Measurements from ENCODE around the gene HTR1D.

HTR1D gene

DNA sequence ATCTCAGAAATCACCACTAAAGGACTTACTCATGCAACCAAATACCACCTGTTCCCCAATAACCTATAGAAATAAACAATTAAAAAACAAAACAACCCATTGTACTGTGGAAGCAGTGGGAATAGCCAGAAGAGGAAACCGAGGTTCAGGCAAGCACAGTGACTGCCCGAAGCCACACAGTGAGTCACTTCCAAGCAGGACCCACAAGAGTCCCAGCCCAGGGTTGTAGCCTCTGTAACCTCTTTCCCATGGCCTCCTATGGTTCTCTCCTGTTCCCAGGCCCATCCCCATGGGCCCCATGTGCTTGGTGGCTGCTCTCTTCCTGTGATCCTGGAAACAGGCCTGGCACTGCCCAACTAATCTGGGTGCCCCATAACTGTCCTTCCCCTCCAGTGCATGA lies 29.0 kb upstream of the HTR1D start:
- Histone ChIP-seq H2BK120ac (ENCODE audit: low read depth, low read length) (no peak overlapping the region), H2AFZ (ENCODE audit: low read length) (no peak overlapping the region), H3K36me3 (replicated peaks in 1 of 2; ENCODE audit: control insufficient read depth in 2 of 2, insufficient read depth in 2 of 2, low read length in 2 of 2) (no peaks in the 10 kb centered on the region), H2BK15ac (ENCODE audit: low read length) (no peak overlapping the region), H3K27ac (replicated peaks; ENCODE audit: low read length) (no peak overlapping the region), H3K4me1 (ENCODE audit: control insufficient read depth in 2 of 2, insufficient read depth in 1 of 2, low read depth in 1 of 2, low read length in 2 of 2) (peaks cover 0 to 4% of the 10 kb centered on the region in 2 donors), H3K18ac (ENCODE audit: low read length) (no peak overlapping the region), H3K14ac (ENCODE audit: low read length) (no peak overlapping the region), H3K4ac (ENCODE audit: low read length) (no peak overlapping the region), H3K27me3 (ENCODE audit: control insufficient read depth in 3 of 3, insufficient read depth in 3 of 3, low read depth in 1 of 3, low read length in 3 of 3) (peaks cover 0 to 7% (median 0%) of the 10 kb centered on the region in 3 experiments), H3K23ac (ENCODE audit: low read depth, low read length, poor library complexity) (no peak overlapping the region), H3K79me1 (ENCODE audit: low read depth, low read length) (no peaks in the 10 kb centered on the region), H2AK5ac (ENCODE audit: low read depth, low read length) (no peak overlapping the region), H2BK5ac (ENCODE audit: low read length) (no peak overlapping the region), H2BK12ac (ENCODE audit: low read length) (no peak overlapping the region), H3K9ac (ENCODE audit: low read depth, low read length, poor library complexity) (no peak overlapping the region), H4K91ac (ENCODE audit: low read depth, low read length, poor library complexity) (no peak overlapping the region), H3K9me3 (replicated peaks in 1 of 2; ENCODE audit: control insufficient read depth in 2 of 2, insufficient read depth in 1 of 2, low read depth in 1 of 2, low read length in 2 of 2) (no peaks in the 10 kb centered on the region), H4K8ac (ENCODE audit: low read depth, low read length) (no peak overlapping the region), H3K4me2 (ENCODE audit: insufficient read depth, low read length, poor library complexity, severe bottlenecking) (no peak overlapping the region), H3K4me3 (ENCODE audit: low read length in 2 of 2) (no peak overlapping the region)
- no peak for DNase-seq (ENCODE audit: low spot score)
- WGBS, 2 donors (ENCODE audit: extremely low coverage in 2 of 2, insufficient read length in 2 of 2, insufficient replicate concordance in 1 of 2), result no CpG with 5 or more reads among the region's 2 CpGs

DNA sequence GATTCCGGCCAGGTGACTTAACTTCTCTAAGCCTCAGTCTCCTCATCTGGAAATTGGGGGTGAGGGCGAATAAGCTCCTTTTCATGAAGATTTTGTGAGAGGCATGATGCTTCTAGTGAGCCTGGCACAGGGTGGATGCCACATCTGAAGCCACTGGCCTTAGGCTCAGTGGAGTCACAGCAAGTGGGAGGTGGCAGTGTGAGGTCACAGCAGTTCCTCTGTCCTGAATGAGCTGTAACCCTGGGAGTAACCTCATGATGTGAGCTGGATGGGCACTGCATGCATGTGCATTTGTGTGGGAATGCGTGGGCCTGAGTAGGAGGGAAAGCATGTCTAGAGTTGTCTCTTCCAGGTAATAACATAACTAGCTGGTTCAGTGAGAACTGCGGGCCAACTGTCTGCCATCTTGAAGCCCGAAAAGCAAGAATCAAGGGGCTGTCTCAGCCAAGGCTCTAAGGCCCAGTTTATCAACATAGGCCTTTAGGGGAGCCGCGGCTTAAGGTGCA lies 27.0 kb upstream of the HTR1D start:
- H2BK5ac ChIP-seq (ENCODE audit: low read length), result no peak overlapping the region
- H3K4ac ChIP-seq (ENCODE audit: low read length), result no peak overlapping the region
- H3K4me1 ChIP-seq (ENCODE audit: control insufficient read depth in 2 of 2, insufficient read depth in 1 of 2, low read depth in 1 of 2, low read length in 2 of 2), result no peaks in the 10 kb centered on the region
- no peak overlapping the region for H3K27ac ChIP-seq (replicated peaks; ENCODE audit: low read length)
- no peak for DNase-seq (ENCODE audit: low spot score)
- no peaks in the 10 kb centered on the region for H3K9me3 ChIP-seq (replicated peaks in 1 of 2; ENCODE audit: control insufficient read depth in 2 of 2, insufficient read depth in 1 of 2, low read depth in 1 of 2, low read length in 2 of 2)
- no peak overlapping the region for H4K91ac ChIP-seq (ENCODE audit: low read depth, low read length, poor library complexity)
- no peak overlapping the region for H2AK5ac ChIP-seq (ENCODE audit: low read depth, low read length)
- no peak overlapping the region for H3K4me2 ChIP-seq (ENCODE audit: insufficient read depth, low read length, poor library complexity, severe bottlenecking)
- peak overlapping the region in 1 of 2 donors; percentile 7 for H3K4me3 ChIP-seq (ENCODE audit: low read length in 2 of 2)
- peak overlapping the region; percentile 46 for H3K18ac ChIP-seq (ENCODE audit: low read length)
- no peaks in the 10 kb centered on the region for H3K79me1 ChIP-seq (ENCODE audit: low read depth, low read length)
- H2BK15ac ChIP-seq (ENCODE audit: low read length), result no peak overlapping the region
- no peak overlapping the region for H3K23ac ChIP-seq (ENCODE audit: low read depth, low read length, poor library complexity)
- H2BK12ac ChIP-seq (ENCODE audit: low read length), result no peak overlapping the region
- H3K14ac ChIP-seq (ENCODE audit: low read length), result no peak overlapping the region
- H2BK120ac ChIP-seq (ENCODE audit: low read depth, low read length), result no peak overlapping the region
- no peak overlapping the region for H4K8ac ChIP-seq (ENCODE audit: low read depth, low read length)
- no peak overlapping the region for H2AFZ ChIP-seq (ENCODE audit: low read length)
- no peak overlapping the region for H3K9ac ChIP-seq (ENCODE audit: low read depth, low read length, poor library complexity)
- no peaks in the 10 kb centered on the region for H3K36me3 ChIP-seq (replicated peaks in 1 of 2; ENCODE audit: control insufficient read depth in 2 of 2, insufficient read depth in 2 of 2, low read length in 2 of 2)
- H3K27me3 ChIP-seq (ENCODE audit: control insufficient read depth in 3 of 3, insufficient read depth in 3 of 3, low read depth in 1 of 3, low read length in 3 of 3), result peaks cover 0 to 7% (median 0%) of the 10 kb centered on the region in 3 experiments
- WGBS, 2 donors (ENCODE audit: extremely low coverage in 2 of 2, insufficient read length in 2 of 2, insufficient replicate concordance in 1 of 2), result no CpG with 5 or more reads among the region's 7 CpGs

DNA sequence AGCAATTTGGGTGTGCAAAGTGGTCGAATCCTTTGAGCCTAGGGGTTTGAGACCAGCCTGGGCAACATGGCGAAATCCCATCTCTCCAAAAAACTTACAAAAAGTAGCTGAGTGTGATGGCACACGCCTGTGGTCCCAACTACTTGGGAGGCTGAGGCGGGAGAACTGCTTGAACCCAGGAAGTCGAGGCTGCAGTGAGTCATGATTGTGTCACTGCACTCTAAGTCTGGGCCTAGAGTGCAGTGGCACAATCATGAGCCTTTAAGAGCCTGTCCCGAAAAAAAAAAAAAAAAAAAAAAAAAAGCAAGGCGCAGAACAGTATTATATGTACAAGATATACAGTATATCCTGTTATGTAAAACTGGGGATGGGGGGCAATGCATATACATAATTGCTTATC lies 25.1 kb upstream of the HTR1D start:
- Histone ChIP-seq H3K4me3 (ENCODE audit: low read length in 2 of 2) (no peak overlapping the region), H3K79me1 (ENCODE audit: low read depth, low read length) (no peaks in the 10 kb centered on the region), H3K4ac (ENCODE audit: low read length) (no peak overlapping the region), H3K9ac (ENCODE audit: low read depth, low read length, poor library complexity) (no peak overlapping the region), H4K91ac (ENCODE audit: low read depth, low read length, poor library complexity) (no peak overlapping the region), H2AK5ac (ENCODE audit: low read depth, low read length) (no peak overlapping the region), H3K36me3 (replicated peaks in 1 of 2; ENCODE audit: control insufficient read depth in 2 of 2, insufficient read depth in 2 of 2, low read length in 2 of 2) (no peaks in the 10 kb centered on the region), H2AFZ (ENCODE audit: low read length) (no peak overlapping the region), H3K9me3 (replicated peaks in 1 of 2; ENCODE audit: control insufficient read depth in 2 of 2, insufficient read depth in 1 of 2, low read depth in 1 of 2, low read length in 2 of 2) (no peaks in the 10 kb centered on the region), H2BK5ac (ENCODE audit: low read length) (no peak overlapping the region), H3K23ac (ENCODE audit: low read depth, low read length, poor library complexity) (no peak overlapping the region), H3K18ac (ENCODE audit: low read length) (no peak overlapping the region), H3K27me3 (ENCODE audit: control insufficient read depth in 3 of 3, insufficient read depth in 3 of 3, low read depth in 1 of 3, low read length in 3 of 3) (peaks cover 0 to 11% (median 0%) of the 10 kb centered on the region in 3 experiments), H3K14ac (ENCODE audit: low read length) (no peak overlapping the region), H3K4me2 (ENCODE audit: insufficient read depth, low read length, poor library complexity, severe bottlenecking) (no peak overlapping the region), H2BK120ac (ENCODE audit: low read depth, low read length) (no peak overlapping the region), H2BK12ac (ENCODE audit: low read length) (no peak overlapping the region), H3K4me1 (ENCODE audit: control insufficient read depth in 2 of 2, insufficient read depth in 1 of 2, low read depth in 1 of 2, low read length in 2 of 2) (no peaks in the 10 kb centered on the region), H4K8ac (ENCODE audit: low read depth, low read length) (no peak overlapping the region), H3K27ac (replicated peaks; ENCODE audit: low read length) (no peak overlapping the region), H2BK15ac (ENCODE audit: low read length) (no peak overlapping the region)
- no CpG with 5 or more reads among the region's 7 CpGs for WGBS, 2 donors (ENCODE audit: extremely low coverage in 2 of 2, insufficient read length in 2 of 2, insufficient replicate concordance in 1 of 2)
- no peak for DNase-seq (ENCODE audit: low spot score)

DNA sequence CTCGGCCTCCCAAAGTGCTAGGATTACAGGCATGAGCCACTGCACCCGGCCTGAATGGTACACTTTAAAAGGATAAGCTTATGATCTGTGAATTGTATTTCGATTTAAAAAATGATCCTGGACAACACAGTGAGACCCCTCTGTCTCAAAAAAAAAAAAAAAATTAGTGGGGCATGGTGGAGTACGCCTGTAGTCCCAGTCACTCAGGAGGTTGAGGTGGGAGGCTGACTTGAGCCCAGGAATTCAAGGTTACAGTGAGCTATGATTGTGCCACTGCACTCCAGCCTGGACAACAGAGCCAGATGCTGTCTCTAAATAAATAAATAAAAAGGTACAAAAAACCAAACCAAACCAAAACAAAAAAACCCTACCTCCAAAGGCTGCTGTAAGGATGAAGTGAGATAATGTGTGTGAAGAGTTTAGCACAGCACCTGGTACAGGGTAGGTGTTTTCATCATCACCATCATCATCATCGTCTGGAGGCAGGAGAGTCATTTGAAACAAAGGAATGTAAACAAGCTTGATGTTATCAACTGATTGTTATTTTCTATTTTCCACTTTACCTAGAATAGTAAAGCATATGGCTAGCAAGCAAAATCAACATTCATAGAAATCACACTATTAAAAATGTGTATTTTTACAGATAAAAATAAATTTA lies 22.5 kb upstream of the HTR1D start:
- H2BK15ac ChIP-seq (ENCODE audit: low read length), result no peak overlapping the region
- no peak overlapping the region for H2BK12ac ChIP-seq (ENCODE audit: low read length)
- no peak overlapping the region for H2BK120ac ChIP-seq (ENCODE audit: low read depth, low read length)
- H3K36me3 ChIP-seq (replicated peaks in 1 of 2; ENCODE audit: control insufficient read depth in 2 of 2, insufficient read depth in 2 of 2, low read length in 2 of 2), result no peaks in the 10 kb centered on the region
- H2AK5ac ChIP-seq (ENCODE audit: low read depth, low read length), result no peak overlapping the region
- no peak overlapping the region for H3K23ac ChIP-seq (ENCODE audit: low read depth, low read length, poor library complexity)
- H3K14ac ChIP-seq (ENCODE audit: low read length), result no peak overlapping the region
- no peak overlapping the region for H2BK5ac ChIP-seq (ENCODE audit: low read length)
- H2AFZ ChIP-seq (ENCODE audit: low read length), result no peak overlapping the region
- no peak overlapping the region for H3K4ac ChIP-seq (ENCODE audit: low read length)
- no peak overlapping the region for H3K27ac ChIP-seq (replicated peaks; ENCODE audit: low read length)
- H3K4me1 ChIP-seq (ENCODE audit: control insufficient read depth in 2 of 2, insufficient read depth in 1 of 2, low read depth in 1 of 2, low read length in 2 of 2), result no peaks in the 10 kb centered on the region
- DNase-seq (ENCODE audit: low spot score), result no peak
- H3K18ac ChIP-seq (ENCODE audit: low read length), result no peak overlapping the region
- no peak overlapping the region for H3K9ac ChIP-seq (ENCODE audit: low read depth, low read length, poor library complexity)
- WGBS, 2 donors (ENCODE audit: extremely low coverage in 2 of 2, insufficient read length in 2 of 2, insufficient replicate concordance in 1 of 2), result no CpG with 5 or more reads among the region's 5 CpGs
- H3K4me3 ChIP-seq (ENCODE audit: low read length in 2 of 2), result no peak overlapping the region
- no peak overlapping the region for H3K4me2 ChIP-seq (ENCODE audit: insufficient read depth, low read length, poor library complexity, severe bottlenecking)
- H4K8ac ChIP-seq (ENCODE audit: low read depth, low read length), result no peak overlapping the region
- H3K27me3 ChIP-seq (ENCODE audit: control insufficient read depth in 3 of 3, insufficient read depth in 3 of 3, low read depth in 1 of 3, low read length in 3 of 3), result peaks cover 0 to 11% (median 0%) of the 10 kb centered on the region in 3 experiments
- H3K79me1 ChIP-seq (ENCODE audit: low read depth, low read length), result no peaks in the 10 kb centered on the region
- H4K91ac ChIP-seq (ENCODE audit: low read depth, low read length, poor library complexity), result no peak overlapping the region
- no peaks in the 10 kb centered on the region for H3K9me3 ChIP-seq (replicated peaks in 1 of 2; ENCODE audit: control insufficient read depth in 2 of 2, insufficient read depth in 1 of 2, low read depth in 1 of 2, low read length in 2 of 2)
